GM23338 (cell line): ENCODE results near the gene ZBTB20. TPM values are rescaled to one million over a fixed set of nuclear protein-coding genes. Genes with fewer than 3 reads are reported as not detected.

Experiments
- ATAC-seq: fragments of 200-7000 bp; cut with Tn5 transposase; 3 replicates; pipeline ENCODE4 v1.9.1; 2020
- DNase-seq: peaks from one replicate; pipeline ENCODE4 v3.0.0-alpha.2; 2015; ENCODE audit warnings: low spot score
- H2AFZ ChIP-seq: fragments of 200-600 bp; sonication (generic); 2 replicates; pipeline ENCODE4 v1.8.0; 2016; ENCODE audit warnings: antibody characterized with exemption, mild to moderate bottlenecking, moderate library complexity
- H3F3A ChIP-seq: fragments of 200-600 bp; sonication (generic); replicated peaks from 2 replicates; pipeline ENCODE4 v1.8.0; 2017; ENCODE audit warnings: antibody characterized with exemption, mixed run types, low read depth
- H3K27ac ChIP-seq: fragments of 200-600 bp; sonication (generic); 2 replicates; pipeline ENCODE4 v1.6.1; 2016; ENCODE audit warnings: low read depth
- H3K27me3 ChIP-seq: fragments of 200-600 bp; sonication (generic); 2 replicates; pipeline ENCODE4 v1.8.0; 2016; ENCODE audit warnings: mild to moderate bottlenecking, mixed run types, moderate library complexity; ENCODE audit not compliant: insufficient read depth
- H3K36me3 ChIP-seq: fragments of 200-600 bp; sonication (generic); 2 replicates; pipeline ENCODE4 v1.8.0; 2016; ENCODE audit warnings: mild to moderate bottlenecking; ENCODE audit not compliant: insufficient read depth
- H3K4me1 ChIP-seq: fragments of 200-600 bp; sonication (generic); 2 replicates; pipeline ENCODE4 v1.8.0; 2016; ENCODE audit warnings: mild to moderate bottlenecking, moderate library complexity; ENCODE audit not compliant: insufficient read depth
- H3K4me2 ChIP-seq: fragments of 200-600 bp; sonication (generic); 2 replicates; pipeline ENCODE4 v1.7.1; 2017; ENCODE audit warnings: mixed run types
- H3K4me3 ChIP-seq: fragments of 200-600 bp; sonication (generic); 2 replicates; pipeline ENCODE4 v1.6.1; 2016; ENCODE audit warnings: mixed run types
- H3K79me2 ChIP-seq: fragments of 200-600 bp; sonication (generic); replicated peaks from 2 replicates; pipeline ENCODE4 v1.8.0; 2017; ENCODE audit warnings: mild to moderate bottlenecking; ENCODE audit not compliant: insufficient read depth
- H3K9me2 ChIP-seq: fragments of 200-600 bp; sonication (generic); 2 replicates; pipeline ENCODE4 v1.8.0; 2017; ENCODE audit not compliant: insufficient read depth
- H4K20me1 ChIP-seq: fragments of 200-600 bp; sonication (generic); replicated peaks from 2 replicates; pipeline ENCODE4 v1.8.0; 2017; ENCODE audit warnings: mild to moderate bottlenecking; ENCODE audit not compliant: insufficient read depth
- H3K27ac Mint-ChIP-seq: 2 replicates; pipeline ENCODE4 v1.8.0; 2020; ENCODE audit warnings: inconsistent platforms, mild to moderate bottlenecking, moderate library complexity, mixed read lengths
- H3K27me3 Mint-ChIP-seq: 3 replicates; pipeline ENCODE4 v1.8.0; 2022; ENCODE audit warnings: low read depth, mild to moderate bottlenecking, moderate library complexity, mixed read lengths, inconsistent platforms; ENCODE audit not compliant: insufficient read depth, poor library complexity
- H3K36me3 Mint-ChIP-seq: 3 replicates; pipeline ENCODE4 v1.8.0; 2021; ENCODE audit warnings: low read depth, mild to moderate bottlenecking, inconsistent platforms, moderate library complexity, mixed read lengths
- H3K4me1 Mint-ChIP-seq: 3 replicates; pipeline ENCODE4 v1.8.0; 2020; ENCODE audit warnings: mild to moderate bottlenecking, inconsistent platforms, mixed read lengths
- H3K4me3 Mint-ChIP-seq: 3 replicates; pipeline ENCODE4 v1.8.0; 2021; ENCODE audit warnings: moderate library complexity, mild to moderate bottlenecking, inconsistent platforms, mixed read lengths
- H3K9me3 Mint-ChIP-seq: 3 replicates; pipeline ENCODE4 v1.8.0; 2020; ENCODE audit warnings: moderate library complexity, mild to moderate bottlenecking, inconsistent platforms, mixed read lengths
- CREB1 ChIP-seq: fragments of 250-450 bp; sonication (Bioruptor Pico); IDR thresholded peaks from 2 replicates; pipeline ENCODE4 v1.5.0; 2020; ENCODE audit warnings: low read depth, mild to moderate bottlenecking, moderate library complexity
- EZH2 ChIP-seq: fragments of 200-600 bp; sonication (generic); IDR thresholded peaks from one replicate; pipeline ENCODE4 v1.8.0; 2017; ENCODE audit warnings: antibody characterized with exemption, mild to moderate bottlenecking, low read depth; ENCODE audit not compliant: unreplicated experiment
- EZH2phosphoT487 ChIP-seq: fragments of 200-600 bp; sonication (generic); IDR thresholded peaks from one replicate; pipeline ENCODE4 v1.8.1; 2018; ENCODE audit warnings: antibody characterized with exemption; ENCODE audit not compliant: unreplicated experiment
- JUNB ChIP-seq: IDR thresholded peaks from one replicate; pipeline ENCODE4 v1.6.1; 2016; ENCODE audit warnings: antibody characterized with exemption; ENCODE audit not compliant: unreplicated experiment
- NANOG ChIP-seq: IDR thresholded peaks from 2 replicates; pipeline ENCODE4 v1.6.1; 2016; ENCODE audit warnings: antibody characterized with exemption, borderline replicate concordance
- POLR2AphosphoS5 ChIP-seq: IDR thresholded peaks from 2 replicates; pipeline ENCODE4 v1.6.1; 2016; ENCODE audit warnings: antibody characterized with exemption, low read depth
- STAT1 ChIP-seq: IDR thresholded peaks from one replicate; pipeline ENCODE4 v1.6.1; 2016; ENCODE audit warnings: antibody characterized with exemption; ENCODE audit not compliant: unreplicated experiment
- ZNF114 ChIP-seq: fragments of 250-450 bp; sonication (Bioruptor Pico); IDR thresholded peaks from 2 replicates; pipeline ENCODE4 v1.5.0; 2020; ENCODE audit warnings: mild to moderate bottlenecking, moderate library complexity
- ZNF331 ChIP-seq: fragments of 250-450 bp; sonication (Bioruptor Pico); IDR thresholded peaks from 2 replicates; pipeline ENCODE4 v1.5.0; 2020; ENCODE audit warnings: low read depth, mild to moderate bottlenecking, moderate library complexity
- polyA plus RNA-seq: library from polyadenylated mRNA; unstranded; fragments of >200 nt; fragmentation: Nextera tagmentation; extraction: Ambion mirVana; gene quantifications from 2 replicates; pipeline ENCODE4 v1.2.1, GENCODE V29; 2016
- total RNA-seq: library from RNA; depleted of rRNA; stranded (reverse); fragments of >200 nt; shearing (Covaris generic); gene quantifications from 2 replicates; pipeline ENCODE4 v1.2.3, GENCODE V29; 2014
- TF ChIP-seq, protein P1 (sequence below): IDR thresholded peaks from 2 replicates; pipeline ENCODE4 v1.6.1; 2016; ENCODE audit warnings: antibody characterized with exemption
- TF ChIP-seq, protein P2 (sequence below): IDR thresholded peaks from one replicate; pipeline ENCODE4 v1.6.1; 2018; ENCODE audit warnings: antibody characterized with exemption; ENCODE audit not compliant: unreplicated experiment
- TF ChIP-seq, protein P3 (sequence below): fragments of 250-450 bp; sonication (Bioruptor Pico); IDR thresholded peaks from 2 replicates; pipeline ENCODE4 v1.5.0; 2020; ENCODE audit warnings: mild to moderate bottlenecking, moderate library complexity
- TF ChIP-seq, protein P4 (sequence below), 2 experiments: fragments of 200-600 bp in 1 of 2; sonication (generic) in 1 of 2; conservative IDR thresholded peaks; 2 replicates each; pipeline versions ENCODE4 v1.5.1 to v1.6.1; 2016 to 2017; ENCODE audit warnings: antibody characterized with exemption in 2 of 2, low read depth in 2 of 2, mild to moderate bottlenecking in 2 of 2, moderate library complexity in 1 of 2

The ZBTB20 gene
- total and polyA plus RNA-seq, 2 experiments from 2014 or later = 2.0 to 3.3 TPM

DNA sequence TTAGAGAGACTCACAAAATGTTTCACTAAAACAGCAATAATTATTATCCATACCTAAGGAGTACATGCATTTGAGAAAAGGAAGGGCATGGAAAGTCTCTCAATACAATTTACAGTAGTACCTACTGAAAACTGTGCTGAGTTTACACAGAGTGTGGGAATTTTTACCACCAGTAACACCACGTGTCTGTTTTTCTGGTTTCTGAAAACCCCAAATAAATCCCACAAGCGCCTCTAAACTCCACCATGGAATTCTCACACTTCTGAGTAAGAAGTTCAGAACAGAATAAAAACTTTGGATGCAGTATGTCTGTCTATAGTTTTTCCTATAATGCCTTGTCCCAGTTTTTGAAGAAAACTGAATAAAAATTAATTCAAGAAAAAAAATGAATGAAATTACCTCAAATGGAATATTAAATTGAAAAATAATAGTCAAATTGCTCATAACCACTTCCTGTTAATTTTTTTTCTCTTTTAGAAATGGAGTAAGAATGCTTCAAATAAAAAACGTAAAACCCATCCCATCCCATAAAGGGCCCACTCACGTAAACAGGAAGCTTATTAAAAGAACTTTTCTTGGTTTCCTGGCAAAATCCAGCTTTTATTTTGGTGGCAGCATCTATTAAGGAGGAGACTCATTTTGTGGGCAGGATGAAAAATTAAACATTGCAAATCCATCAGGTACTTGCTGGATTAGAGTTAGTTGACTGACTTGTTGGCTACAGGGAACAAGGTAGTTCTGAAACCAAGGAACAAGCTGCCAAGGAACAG is 475.2 kb downstream of the ZBTB20 start:
- H3K27ac Mint-ChIP-seq = no peak overlapping the region
- H3K4me1 Mint-ChIP-seq = peaks cover 31% of the 10 kb centered on the region
- H3K9me2 ChIP-seq = no peaks in the 10 kb centered on the region
- H3K4me3 Mint-ChIP-seq = no peak overlapping the region
- no peaks in the 10 kb centered on the region for H4K20me1 ChIP-seq
- DNase-seq = no peak
- H2AFZ ChIP-seq = peak overlapping the region; percentile 28; the same call in 1 of the 2 replicates
- H3K27ac ChIP-seq = no peak overlapping the region
- no peaks in the 10 kb centered on the region for H3K79me2 ChIP-seq
- H3K9me3 Mint-ChIP-seq = peaks cover 1% of the 10 kb centered on the region; the same call in 1 of the 3 replicates
- no peaks in the 10 kb centered on the region for H3F3A ChIP-seq
- peaks cover 23% of the 10 kb centered on the region for H3K4me1 ChIP-seq
- no peaks in the 10 kb centered on the region for H3K27me3 Mint-ChIP-seq
- no peak overlapping the region for H3K4me3 ChIP-seq
- no peak for TF ChIP-seq EZH2phosphoT487
- TF ChIP-seq, protein P1, sequence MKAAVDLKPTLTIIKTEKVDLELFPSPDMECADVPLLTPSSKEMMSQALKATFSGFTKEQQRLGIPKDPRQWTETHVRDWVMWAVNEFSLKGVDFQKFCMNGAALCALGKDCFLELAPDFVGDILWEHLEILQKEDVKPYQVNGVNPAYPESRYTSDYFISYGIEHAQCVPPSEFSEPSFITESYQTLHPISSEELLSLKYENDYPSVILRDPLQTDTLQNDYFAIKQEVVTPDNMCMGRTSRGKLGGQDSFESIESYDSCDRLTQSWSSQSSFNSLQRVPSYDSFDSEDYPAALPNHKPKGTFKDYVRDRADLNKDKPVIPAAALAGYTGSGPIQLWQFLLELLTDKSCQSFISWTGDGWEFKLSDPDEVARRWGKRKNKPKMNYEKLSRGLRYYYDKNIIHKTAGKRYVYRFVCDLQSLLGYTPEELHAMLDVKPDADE = no peak
- TF ChIP-seq, protein P2, sequence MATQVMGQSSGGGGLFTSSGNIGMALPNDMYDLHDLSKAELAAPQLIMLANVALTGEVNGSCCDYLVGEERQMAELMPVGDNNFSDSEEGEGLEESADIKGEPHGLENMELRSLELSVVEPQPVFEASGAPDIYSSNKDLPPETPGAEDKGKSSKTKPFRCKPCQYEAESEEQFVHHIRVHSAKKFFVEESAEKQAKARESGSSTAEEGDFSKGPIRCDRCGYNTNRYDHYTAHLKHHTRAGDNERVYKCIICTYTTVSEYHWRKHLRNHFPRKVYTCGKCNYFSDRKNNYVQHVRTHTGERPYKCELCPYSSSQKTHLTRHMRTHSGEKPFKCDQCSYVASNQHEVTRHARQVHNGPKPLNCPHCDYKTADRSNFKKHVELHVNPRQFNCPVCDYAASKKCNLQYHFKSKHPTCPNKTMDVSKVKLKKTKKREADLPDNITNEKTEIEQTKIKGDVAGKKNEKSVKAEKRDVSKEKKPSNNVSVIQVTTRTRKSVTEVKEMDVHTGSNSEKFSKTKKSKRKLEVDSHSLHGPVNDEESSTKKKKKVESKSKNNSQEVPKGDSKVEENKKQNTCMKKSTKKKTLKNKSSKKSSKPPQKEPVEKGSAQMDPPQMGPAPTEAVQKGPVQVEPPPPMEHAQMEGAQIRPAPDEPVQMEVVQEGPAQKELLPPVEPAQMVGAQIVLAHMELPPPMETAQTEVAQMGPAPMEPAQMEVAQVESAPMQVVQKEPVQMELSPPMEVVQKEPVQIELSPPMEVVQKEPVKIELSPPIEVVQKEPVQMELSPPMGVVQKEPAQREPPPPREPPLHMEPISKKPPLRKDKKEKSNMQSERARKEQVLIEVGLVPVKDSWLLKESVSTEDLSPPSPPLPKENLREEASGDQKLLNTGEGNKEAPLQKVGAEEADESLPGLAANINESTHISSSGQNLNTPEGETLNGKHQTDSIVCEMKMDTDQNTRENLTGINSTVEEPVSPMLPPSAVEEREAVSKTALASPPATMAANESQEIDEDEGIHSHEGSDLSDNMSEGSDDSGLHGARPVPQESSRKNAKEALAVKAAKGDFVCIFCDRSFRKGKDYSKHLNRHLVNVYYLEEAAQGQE = no peak
- no peak for TF ChIP-seq NANOG
- no peak for TF ChIP-seq CREB1 (CRISPR knock-in tag)
- TF ChIP-seq, protein P3, sequence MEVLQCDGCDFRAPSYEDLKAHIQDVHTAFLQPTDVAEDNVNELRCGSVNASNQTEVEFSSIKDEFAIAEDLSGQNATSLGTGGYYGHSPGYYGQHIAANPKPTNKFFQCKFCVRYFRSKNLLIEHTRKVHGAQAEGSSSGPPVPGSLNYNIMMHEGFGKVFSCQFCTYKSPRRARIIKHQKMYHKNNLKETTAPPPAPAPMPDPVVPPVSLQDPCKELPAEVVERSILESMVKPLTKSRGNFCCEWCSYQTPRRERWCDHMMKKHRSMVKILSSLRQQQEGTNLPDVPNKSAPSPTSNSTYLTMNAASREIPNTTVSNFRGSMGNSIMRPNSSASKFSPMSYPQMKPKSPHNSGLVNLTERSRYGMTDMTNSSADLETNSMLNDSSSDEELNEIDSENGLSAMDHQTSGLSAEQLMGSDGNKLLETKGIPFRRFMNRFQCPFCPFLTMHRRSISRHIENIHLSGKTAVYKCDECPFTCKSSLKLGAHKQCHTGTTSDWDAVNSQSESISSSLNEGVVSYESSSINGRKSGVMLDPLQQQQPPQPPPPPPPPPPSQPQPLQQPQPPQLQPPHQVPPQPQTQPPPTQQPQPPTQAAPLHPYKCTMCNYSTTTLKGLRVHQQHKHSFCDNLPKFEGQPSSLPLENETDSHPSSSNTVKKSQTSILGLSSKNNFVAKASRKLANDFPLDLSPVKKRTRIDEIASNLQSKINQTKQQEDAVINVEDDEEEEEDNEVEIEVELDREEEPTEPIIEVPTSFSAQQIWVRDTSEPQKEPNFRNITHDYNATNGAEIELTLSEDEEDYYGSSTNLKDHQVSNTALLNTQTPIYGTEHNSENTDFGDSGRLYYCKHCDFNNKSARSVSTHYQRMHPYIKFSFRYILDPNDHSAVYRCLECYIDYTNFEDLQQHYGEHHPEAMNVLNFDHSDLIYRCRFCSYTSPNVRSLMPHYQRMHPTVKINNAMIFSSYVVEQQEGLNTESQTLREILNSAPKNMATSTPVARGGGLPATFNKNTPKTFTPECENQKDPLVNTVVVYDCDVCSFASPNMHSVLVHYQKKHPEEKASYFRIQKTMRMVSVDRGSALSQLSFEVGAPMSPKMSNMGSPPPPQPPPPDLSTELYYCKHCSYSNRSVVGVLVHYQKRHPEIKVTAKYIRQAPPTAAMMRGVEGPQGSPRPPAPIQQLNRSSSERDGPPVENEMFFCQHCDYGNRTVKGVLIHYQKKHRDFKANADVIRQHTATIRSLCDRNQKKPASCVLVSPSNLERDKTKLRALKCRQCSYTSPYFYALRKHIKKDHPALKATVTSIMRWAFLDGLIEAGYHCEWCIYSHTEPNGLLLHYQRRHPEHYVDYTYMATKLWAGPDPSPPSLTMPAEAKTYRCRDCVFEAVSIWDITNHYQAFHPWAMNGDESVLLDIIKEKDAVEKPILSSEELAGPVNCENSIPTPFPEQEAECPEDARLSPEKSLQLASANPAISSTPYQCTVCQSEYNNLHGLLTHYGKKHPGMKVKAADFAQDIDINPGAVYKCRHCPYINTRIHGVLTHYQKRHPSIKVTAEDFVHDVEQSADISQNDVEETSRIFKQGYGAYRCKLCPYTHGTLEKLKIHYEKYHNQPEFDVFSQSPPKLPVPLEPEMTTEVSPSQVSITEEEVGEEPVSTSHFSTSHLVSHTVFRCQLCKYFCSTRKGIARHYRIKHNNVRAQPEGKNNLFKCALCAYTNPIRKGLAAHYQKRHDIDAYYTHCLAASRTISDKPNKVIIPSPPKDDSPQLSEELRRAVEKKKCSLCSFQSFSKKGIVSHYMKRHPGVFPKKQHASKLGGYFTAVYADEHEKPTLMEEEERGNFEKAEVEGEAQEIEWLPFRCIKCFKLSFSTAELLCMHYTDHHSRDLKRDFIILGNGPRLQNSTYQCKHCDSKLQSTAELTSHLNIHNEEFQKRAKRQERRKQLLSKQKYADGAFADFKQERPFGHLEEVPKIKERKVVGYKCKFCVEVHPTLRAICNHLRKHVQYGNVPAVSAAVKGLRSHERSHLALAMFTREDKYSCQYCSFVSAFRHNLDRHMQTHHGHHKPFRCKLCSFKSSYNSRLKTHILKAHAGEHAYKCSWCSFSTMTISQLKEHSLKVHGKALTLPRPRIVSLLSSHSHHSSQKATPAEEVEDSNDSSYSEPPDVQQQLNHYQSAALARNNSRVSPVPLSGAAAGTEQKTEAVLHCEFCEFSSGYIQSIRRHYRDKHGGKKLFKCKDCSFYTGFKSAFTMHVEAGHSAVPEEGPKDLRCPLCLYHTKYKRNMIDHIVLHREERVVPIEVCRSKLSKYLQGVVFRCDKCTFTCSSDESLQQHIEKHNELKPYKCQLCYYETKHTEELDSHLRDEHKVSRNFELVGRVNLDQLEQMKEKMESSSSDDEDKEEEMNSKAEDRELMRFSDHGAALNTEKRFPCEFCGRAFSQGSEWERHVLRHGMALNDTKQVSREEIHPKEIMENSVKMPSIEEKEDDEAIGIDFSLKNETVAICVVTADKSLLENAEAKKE = no peak
- TF ChIP-seq, protein P4, sequence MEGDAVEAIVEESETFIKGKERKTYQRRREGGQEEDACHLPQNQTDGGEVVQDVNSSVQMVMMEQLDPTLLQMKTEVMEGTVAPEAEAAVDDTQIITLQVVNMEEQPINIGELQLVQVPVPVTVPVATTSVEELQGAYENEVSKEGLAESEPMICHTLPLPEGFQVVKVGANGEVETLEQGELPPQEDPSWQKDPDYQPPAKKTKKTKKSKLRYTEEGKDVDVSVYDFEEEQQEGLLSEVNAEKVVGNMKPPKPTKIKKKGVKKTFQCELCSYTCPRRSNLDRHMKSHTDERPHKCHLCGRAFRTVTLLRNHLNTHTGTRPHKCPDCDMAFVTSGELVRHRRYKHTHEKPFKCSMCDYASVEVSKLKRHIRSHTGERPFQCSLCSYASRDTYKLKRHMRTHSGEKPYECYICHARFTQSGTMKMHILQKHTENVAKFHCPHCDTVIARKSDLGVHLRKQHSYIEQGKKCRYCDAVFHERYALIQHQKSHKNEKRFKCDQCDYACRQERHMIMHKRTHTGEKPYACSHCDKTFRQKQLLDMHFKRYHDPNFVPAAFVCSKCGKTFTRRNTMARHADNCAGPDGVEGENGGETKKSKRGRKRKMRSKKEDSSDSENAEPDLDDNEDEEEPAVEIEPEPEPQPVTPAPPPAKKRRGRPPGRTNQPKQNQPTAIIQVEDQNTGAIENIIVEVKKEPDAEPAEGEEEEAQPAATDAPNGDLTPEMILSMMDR (conservative IDR thresholded peaks at IDR 0.05; ENCODE audit: low read depth in 2 of 2) = no peak
- TF ChIP-seq ZNF114 = no peak
- TF ChIP-seq POLR2AphosphoS5 = no peak
- no peak for TF ChIP-seq EZH2
- no peak for TF ChIP-seq STAT1
- TF ChIP-seq ZNF331 (CRISPR knock-in tag) = no peak
- no peak for TF ChIP-seq JUNB
- no peak for ATAC-seq
- H3K4me2 ChIP-seq = no peak overlapping the region
- H3K36me3 ChIP-seq = no peaks in the 10 kb centered on the region
- H3K27me3 ChIP-seq = no peaks in the 10 kb centered on the region
- 0 out of 3 replicates have a peak, but pooled peaks cover under 1% of the 10 kb centered on the region for H3K36me3 Mint-ChIP-seq
